SK-N-DZ (cell line): ENCODE measurements around the gene ITPKB.
"Not testable (repeated sequence)": the region's sequence is repeated elsewhere in the genome, so short reads cannot be mapped to it uniquely, and the experiment has no call there.

Source experiments
- DNase-seq: peaks from one replicate; pipeline ENCODE4 v3.0.0-alpha.2; 2015; ENCODE audit warnings: low spot score

Gene ITPKB

GRCh38 chr1:226754793-226755533, 15.9 kb upstream of the ITPKB start:
- DNase-seq = no peak

DNA sequence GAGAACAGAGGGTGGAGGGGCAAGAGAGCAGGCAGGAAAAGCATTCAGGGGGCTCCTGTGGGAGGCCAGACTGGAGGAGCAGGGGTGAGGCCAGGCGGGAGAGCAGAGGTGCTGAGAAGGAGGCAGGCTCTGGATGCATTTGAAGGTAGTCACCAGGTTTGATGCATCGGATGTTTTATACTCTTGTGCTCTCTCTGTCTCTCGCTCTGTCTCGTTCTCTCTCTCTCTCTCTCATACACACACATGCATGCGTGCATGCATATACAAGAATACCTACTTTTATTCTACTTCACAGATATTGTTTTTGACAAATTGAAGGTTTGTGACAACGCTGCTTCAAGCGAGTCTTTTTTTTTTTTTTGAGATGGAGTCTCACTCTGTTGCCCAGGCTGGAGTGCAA, 15.0 kb upstream of the ITPKB start:
- DNase-seq = no peak

- no peak for DNase-seq
Observed at GRCh38 chr1:226751703-226752102, 12.6 kb upstream of the ITPKB start.

DNA sequence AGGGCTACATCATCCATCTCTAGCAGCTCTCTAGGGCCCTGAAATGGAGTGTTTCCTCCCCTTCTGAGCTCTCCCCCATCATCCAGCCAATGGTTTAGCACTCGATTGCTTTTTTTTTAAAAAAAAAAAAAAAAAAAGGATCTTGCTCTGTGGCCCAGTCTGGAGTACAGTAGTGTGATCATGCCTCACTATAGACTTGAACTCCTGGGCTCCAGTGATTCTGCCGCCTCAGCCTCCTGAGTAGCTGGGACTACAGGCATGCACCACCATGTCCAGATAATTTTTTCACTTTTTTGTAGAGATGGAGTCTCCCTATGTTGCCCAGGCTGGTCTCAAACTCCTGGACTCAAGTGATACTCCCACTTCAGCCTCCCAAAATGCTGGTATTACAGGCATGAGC, 12.1 kb upstream of the ITPKB start:
- DNase-seq = no peak

DNA sequence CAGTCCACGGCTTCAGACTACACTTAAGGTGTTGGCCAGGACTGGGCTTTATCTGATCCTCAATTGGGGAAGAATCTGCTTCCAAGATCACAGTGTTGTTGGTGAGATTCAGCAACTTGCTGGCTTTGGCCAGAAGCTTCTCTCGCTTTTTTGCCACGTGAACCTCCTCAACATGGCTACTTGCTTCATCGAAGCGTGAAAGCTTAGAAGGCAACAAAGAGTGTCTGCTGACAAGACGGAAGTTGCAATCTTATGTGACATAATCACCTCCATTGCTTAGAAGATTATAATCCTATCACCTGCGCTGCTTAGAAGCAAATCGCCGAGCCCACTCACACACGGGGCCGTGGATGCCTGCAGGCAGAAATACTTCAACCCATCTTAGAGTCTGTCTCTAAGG, 10.4 kb upstream of the ITPKB start:
- no peak for DNase-seq

- DNase-seq = no peak
Observed at GRCh38 chr1:226748306-226748705, 9.2 kb upstream of the ITPKB start.

DNA sequence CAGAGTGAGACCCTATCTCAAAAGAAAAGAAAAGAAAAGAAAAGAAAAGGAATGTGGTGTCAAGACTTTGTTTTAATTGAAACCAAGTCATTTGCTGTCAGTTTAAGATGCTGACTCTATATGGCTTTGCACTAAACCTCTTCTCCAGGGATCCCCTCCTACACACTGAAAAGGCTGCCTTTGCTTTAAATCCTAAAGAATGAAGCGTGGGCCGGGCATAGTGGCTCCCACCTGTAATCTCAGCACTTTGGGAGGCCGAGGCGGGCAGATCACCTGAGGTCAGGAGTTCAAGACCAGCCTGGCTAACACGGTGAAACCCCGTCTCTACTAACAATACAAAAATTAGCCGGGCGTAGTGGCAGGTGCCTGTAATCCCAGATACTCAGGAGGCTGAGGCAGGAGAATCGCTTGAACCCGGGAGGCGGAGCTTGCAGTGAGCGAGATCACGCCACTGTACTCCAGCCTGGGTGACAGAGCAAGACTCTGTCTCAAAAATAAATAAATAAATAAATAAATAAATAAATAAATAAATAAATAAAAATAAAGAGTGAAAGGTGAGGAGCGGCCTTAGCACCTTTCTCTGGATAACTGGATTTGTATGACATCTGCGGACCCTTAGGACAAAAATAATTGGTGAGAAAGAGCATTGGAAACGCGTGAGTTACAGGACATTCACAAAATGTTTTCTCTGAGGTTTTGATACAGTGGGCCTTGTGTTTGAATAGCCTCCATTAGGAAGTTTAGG, 8.6 kb upstream of the ITPKB start:
- DNase-seq = not testable (repeated sequence)

GRCh38 chr1:226743259-226743658, 4.2 kb upstream of the ITPKB start:
- DNase-seq = no peak

GRCh38 chr1:226741009-226741408, 1.9 kb upstream of the ITPKB start:
- DNase-seq = no peak

DNA sequence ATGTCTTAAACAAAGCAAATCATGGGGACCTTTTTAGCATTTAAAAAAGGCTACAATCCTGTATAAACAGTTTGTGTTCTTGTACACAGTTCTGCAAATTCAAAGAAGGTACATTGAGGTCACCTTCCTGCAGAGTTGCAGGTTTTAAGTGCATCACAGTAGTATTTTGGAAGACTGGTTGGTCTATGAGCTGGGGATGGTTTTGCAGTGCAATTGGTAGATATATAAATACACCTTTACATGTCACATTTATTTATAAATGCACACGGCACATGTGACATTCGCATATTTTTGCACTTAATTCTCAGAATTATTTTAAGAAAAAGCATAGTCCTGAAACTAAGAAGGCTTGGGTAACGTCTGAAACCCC, 599 bp upstream of the ITPKB start:
- DNase-seq = no peak

DNA sequence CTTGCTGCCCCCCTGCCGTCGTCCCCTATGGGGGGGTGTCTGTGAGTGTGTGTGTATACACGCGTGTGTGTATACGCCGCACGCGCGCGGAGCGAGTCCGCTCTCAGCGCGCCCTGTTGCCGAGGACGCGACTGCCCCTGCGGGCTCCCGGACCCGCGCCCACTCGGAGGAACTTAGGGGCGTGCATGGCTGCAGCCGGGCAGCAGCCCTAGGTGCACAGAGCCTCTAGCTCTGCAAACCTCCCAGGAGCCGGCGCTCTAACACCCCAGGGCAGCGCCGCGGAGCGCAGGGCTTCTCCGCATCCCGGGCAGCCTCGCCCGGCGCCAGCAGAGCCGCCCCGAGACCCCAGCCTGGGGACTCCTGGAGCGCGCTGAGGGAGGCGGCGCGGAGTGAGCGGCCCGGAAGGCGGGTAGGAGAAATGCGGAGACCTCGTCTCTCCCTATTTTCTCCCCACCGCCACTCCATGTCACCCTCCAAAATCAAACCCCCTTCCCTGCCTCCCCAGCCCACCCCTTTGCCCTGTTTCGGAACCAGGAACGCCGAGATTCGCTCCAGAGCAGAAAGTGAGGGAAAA, 574 bp downstream of the ITPKB start:
- no peak for DNase-seq

DNA sequence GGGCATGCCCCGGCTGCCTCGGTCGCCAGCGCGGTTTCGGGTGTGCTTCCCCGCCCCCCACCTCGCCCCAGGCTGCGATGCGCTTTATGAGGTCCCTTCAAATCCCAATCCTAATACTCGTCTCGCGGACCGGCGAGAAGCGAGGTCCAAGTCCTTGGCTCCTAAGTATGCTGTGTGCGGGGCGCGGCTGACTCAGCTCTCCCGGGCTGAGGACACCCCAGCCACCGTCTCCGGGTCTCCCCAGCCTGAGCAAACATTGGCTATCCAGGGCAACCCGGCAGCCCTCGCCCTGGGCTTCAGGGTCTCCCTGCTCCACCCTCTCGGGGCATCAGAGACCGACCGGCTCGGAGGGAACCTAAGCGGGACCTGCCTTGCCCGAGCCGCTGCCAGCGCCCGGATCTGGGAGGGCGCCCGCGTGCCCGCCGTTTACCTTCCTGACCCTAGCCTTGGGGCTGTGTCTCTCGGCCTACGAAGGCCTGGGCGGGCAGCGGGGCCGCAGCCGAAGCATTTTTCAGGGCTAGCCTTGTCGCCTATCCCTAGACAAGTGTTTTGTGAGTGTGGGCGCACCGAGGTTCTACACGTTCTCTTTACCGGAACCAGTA, 1.2 kb downstream of the ITPKB start:
- DNase-seq = no peak

DNA sequence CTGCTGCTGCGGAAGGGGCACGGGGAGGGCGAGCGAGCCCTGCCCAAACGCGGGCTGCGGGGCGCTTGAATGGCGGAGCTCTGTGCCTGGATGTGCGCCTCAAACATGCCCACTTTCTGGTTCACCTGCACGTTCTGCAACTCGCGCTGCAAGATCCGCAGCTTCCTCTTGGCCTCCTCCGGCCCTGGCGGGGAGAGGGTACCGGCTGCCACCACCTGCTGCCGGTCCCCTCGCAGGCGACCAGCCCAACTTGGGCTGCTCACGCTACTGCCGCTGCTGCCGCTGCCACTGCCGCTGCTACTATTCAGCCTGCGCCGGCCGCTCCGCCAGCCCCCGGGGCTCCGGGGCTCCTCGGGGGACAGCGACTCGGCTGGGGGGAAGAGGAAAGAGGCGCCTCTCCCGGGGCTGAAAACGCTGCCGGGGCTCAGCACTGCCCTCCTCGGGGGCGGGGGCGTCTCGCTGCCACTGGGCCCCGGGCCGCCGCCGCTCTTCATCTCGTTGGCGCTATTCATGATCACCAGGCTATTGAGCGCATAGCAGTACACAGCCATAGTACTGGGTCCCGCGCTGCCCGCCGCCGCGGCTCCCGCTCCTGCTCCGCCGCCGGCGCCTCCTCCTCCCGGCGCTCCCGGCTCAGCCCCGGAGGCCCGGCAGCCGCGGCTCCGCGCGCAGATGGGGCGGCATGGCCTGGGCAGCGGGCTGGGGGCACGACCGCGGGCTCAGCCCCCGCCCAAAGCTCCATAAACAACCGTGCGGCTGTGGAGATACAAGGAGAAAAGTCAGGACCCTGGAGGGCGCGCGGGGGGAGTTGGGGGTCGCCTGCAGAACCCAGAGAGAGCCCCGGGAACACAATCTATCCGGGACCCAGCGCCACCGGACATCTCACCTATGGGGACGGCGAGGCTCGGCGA, 1.9 kb downstream of the ITPKB start:
- no peak for DNase-seq

GRCh38 chr1:226736001-226736907, 2.8 kb downstream of the ITPKB start:
- DNase-seq = no peak

DNA sequence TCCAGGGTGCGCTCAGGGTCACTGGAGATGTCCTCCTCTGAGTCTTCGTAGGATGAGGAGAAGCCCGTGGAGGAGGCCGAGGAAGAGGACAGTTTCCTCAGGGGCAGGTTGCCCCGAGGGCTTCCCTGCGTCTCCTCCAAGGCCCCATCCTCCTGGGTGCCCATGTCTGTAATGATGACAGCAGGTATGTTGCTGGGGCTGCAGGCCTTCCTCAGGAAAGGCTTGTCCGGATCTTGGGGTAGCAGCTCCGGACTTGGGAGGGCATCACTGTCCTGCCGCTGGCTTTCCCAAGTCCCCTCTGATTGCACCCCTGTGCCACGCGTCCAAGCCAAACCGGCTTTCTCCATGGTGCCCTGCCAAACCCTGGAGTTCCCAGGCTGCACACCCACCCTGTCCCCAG, 3.5 kb downstream of the ITPKB start:
- DNase-seq = no peak

- no peak for DNase-seq
Observed at GRCh38 chr1:226734611-226735153, 4.4 kb downstream of the ITPKB start.

- no peak for DNase-seq
Observed at GRCh38 chr1:226733876-226734275, 5.2 kb downstream of the ITPKB start.

DNA sequence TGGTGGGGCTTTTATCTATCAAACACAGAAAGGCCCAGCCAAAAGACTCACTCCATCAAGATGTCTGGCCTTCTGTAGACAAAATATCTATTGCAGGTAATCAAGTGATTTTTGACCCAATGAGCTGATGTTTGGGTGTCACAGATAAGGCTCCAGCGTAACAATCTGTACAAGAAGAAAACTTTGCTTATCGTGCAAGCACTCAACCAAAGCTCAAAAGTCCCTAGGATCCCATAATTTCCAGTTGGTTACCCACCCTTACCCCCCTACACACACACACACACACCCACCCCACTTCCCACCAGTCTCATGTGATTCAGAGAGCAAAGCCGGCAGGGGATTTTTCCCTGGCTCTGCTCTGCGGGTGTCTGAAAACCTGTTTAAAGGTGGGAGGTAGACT, 5.8 kb downstream of the ITPKB start:
- no peak for DNase-seq

- no peak for DNase-seq
Observed at GRCh38 chr1:226732856-226733291, 6.2 kb downstream of the ITPKB start.

GRCh38 chr1:226731257-226731893, 7.7 kb downstream of the ITPKB start:
- DNase-seq = no peak
